HK-2 (cell line): ENCODE data around the gene UBN2.

Source experiments
- DNase-seq: peaks from one replicate; pipeline ENCODE4 v3.0.0-alpha.2; 2018; ENCODE audit not compliant: unreplicated experiment

The UBN2 gene

DNA sequence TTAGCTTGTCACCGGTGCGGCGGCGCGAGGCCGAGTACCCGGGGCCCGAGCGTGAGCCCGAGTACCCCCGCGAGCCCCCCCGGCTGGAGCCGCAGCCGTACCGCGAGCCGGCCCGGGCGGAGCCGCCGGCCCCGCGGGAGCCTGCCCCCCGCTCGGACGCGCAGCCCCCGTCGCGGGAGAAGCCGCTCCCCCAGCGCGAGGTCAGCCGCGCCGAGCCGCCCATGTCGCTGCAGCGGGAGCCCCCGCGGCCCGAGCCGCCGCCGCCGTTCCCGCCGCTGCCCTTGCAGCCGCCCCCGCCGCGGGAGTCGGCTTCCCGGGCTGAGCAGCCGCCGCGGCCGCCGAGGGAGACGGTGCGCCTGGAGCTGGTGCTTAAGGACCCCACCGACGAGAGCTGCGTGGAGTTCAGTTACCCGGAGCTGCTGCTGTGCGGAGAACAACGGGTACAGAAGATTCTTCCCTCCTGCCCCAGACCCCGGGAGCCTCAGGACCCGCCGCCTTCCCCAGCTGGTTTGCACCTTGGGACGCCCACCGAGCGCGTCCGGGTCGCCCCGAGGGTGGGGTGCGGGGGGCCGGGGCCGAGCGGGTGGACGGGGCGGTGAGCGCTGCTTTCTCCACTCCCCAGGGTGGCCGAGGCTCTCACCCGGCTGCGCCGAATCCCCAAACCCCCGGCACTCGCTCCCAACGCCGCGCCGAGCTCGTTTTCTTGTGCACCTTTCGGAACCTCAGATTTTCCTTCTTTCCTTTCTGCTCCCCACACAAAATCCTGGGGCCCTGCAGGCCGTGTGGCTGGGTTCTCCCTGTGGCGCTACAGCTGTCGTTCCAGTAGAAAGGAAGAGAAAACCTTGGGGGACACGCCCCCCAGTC is 708 bp downstream of the UBN2 start:
- peak; percentile 57 for DNase-seq

GRCh38 chr7:139232377-139232717 is 1.3 kb downstream of the UBN2 start:
- no peak for DNase-seq

GRCh38 chr7:139232904-139233303 is 1.9 kb downstream of the UBN2 start:
- DNase-seq: no peak

GRCh38 chr7:139241258-139241657 is 10.2 kb downstream of the UBN2 start:
- no peak for DNase-seq

DNA sequence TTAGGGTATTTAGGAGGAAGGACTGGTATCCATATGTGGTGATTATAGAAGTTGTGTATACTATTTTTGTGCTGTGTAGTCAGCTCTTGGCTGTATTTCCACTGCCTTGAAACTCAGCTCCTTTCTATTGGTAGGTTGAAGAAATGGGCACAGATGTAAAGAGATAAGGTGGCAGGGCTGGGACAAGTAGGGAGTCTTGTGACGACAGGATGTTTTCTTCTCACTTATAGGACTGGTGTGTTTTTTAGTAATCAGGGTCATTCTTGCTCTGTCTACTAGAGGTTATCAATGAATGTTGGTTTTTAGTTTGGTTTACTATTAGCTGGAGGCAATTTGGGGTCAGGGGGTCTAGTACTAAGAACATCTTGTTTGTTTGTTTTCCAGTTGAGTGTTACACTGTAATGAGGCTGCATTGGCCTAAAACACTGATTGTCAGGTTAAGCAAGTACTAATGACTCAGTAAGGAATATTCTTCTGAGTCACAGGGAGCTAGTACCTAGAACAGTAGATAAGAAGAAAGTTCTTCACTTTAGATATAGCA is 11.8 kb downstream of the UBN2 start:
- DNase-seq: no peak

GRCh38 chr7:139245401-139245800 is 14.4 kb downstream of the UBN2 start:
- DNase-seq: no peak

GRCh38 chr7:139246494-139246893 is 15.5 kb downstream of the UBN2 start:
- DNase-seq: no peak

- DNase-seq: no peak
These were observed 15.9 kb downstream of the UBN2 start for GRCh38 chr7:139246905-139247304.

GRCh38 chr7:139249179-139249810 is 18.3 kb downstream of the UBN2 start:
- no peak for DNase-seq

GRCh38 chr7:139252451-139252850 is 21.4 kb downstream of the UBN2 start:
- DNase-seq: no peak

DNA sequence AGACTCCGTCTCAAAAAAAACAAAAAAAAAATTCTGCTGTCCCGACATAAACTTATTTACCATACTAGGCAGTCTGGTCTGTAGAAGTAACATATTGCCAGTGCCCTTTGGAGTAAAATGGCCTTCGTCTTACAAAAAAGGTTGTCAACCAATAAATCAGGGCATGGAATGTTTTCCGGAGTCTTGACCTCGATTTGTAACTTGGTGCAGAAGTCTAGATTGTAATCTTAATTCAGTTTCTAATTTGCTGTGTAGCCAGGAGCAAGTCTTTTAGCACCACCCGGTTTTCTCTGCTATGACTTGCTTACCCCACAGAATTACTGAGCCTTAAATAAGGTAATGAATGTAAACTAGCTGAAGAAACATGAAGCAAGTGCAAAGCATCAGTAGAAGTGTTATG is 23.2 kb downstream of the UBN2 start:
- no peak for DNase-seq

DNA sequence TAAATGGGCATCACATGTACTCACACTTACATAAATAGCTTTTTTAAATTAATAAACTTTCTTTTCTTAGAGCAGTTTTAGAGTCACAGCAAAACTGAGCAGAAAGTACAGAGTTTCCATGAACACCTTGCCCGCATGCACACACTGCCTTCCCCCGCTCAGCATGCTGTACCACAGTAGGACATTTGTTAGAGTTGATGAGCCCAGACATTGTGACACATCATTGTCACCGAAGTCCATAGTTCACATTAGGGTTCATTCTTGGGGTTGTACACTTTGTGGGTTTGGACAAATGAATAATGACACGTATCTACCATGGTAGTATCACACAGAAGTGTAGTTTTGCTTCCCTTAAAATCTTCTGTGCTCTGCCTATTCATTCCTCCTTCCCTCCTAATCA is 23.7 kb downstream of the UBN2 start:
- no peak for DNase-seq

DNA sequence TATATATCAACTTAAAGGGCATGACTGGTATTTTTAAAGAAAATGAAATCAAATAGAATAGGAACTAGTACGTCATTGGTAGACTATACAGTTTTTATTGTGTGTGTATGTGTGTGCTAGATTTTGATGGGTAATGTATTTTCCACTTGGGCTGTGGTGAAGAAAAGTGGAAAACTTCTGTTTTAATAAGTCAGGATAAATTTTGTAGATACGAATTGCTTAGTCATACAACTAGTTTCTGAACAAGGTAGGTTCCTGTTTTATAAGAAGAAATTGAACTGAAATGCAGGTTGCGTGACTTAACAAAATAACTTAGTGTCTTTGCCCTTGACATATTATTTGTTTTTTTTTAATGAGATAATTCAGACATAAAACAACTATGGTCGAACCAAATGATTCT is 24.3 kb downstream of the UBN2 start:
- no peak for DNase-seq

GRCh38 chr7:139259142-139259541 is 28.1 kb downstream of the UBN2 start:
- DNase-seq: no peak

GRCh38 chr7:139264220-139264619 is 33.2 kb downstream of the UBN2 start:
- no peak for DNase-seq

DNA sequence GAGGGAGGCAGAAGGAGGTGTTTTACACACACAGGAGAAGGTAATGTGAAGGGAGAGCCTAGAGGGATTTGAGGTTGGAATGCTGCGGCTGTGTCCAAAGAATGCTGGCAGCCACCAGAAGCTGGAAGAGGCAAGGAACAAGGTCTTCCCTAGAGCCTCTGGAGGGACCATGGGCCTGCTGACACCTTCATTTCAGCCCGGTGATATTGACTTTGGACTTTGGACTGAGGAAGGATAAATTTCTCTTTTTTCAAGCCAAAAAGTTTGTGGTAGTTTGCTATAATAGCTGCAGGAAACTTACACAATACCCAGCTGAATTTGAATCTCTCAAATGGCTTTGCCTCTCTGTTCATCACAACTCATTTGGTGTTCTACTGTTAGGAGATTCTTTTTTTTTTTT is 34.6 kb downstream of the UBN2 start:
- no peak for DNase-seq

DNA sequence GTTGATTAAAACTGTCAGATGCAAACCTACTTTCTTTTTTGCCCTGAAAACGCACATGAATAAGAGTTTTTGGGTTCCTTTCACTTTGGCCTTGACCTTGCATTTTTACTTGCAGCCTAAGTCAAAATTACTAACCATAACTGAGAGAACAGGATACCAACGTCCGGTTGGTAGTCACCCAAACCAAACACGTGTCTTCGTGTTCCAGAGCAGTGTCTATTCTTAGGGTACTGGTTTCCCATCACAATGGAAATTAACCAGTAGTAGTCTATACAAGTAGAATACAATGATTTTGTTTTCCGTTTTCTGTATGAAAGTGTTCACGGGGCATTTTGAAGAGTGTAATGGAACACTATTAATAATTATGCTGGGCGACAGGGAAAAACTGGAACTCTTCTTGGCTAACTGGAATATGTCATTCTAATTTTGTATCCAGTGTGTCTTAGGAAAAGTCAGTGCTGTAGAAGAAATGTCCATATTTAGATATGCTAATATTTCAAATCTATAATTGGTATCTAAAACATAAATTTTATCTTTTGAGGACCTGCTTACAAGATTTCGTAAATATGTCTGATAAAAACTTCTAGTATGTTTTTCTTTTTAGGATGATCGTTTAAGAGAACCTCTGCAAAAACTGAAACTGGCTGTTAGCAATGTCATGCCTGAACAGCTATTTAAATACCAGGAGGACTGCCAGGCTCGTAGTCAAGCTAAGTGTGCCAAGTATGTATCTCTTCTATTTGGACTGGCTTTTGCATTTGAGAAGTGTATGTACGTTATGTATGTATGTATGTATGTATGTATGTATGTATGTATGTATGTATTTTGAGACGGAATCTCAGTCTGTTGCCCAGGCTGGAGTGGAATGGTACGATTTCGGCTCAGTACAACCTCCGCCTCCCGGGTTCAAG is 40.9 kb downstream of the UBN2 start:
- no peak for DNase-seq

DNA sequence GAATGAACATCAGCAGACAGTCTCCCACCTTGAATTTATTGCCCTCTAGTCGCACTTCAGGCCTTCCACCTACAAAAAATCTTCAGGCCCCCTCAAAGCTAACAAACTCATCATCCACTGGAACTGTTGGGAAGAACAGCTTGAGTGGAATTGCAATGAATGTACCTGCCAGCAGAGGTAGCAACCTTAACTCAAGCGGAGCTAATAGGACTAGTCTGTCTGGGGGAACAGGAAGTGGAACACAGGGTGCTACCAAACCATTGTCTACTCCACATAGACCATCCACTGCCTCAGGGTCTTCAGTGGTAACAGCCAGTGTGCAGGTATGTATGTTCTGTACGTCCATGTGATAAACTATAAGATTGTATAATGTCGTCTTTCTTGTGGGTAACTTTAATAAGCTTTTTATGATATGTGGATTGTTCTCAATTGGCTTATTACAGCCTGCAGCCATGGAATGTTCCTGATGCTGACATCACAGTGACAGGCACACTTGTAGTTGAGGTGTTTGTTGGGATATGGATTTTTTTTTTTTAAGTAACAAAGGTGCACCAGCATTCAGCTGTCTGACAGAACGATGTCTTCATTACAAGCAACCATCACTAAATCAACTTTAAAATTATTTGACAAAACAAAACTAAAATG is 53.3 kb downstream of the UBN2 start:
- no peak for DNase-seq

GRCh38 chr7:139286144-139286543 is 55.1 kb downstream of the UBN2 start:
- no peak for DNase-seq

GRCh38 chr7:139292821-139293220 is 61.8 kb downstream of the UBN2 start:
- DNase-seq: no peak

DNA sequence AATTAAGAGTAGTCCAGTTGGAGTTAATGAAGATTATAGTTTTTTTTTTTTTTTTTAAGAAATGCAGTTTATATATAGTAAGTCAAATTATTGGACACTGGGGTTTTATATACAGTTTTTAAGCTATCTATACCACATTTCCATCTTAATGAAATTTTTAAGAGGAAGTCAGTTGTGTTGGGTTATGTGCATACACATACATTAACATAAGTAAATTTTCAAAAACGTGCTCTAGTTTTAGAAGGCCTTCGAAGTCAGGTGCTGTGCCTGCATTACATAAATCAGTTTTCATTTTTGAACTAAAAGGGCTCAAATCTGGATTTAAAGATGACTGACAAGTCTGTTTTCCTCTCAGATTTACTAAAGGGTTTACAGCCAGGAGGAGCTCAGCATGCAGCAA is 62.5 kb downstream of the UBN2 start:
- DNase-seq: no peak

DNA sequence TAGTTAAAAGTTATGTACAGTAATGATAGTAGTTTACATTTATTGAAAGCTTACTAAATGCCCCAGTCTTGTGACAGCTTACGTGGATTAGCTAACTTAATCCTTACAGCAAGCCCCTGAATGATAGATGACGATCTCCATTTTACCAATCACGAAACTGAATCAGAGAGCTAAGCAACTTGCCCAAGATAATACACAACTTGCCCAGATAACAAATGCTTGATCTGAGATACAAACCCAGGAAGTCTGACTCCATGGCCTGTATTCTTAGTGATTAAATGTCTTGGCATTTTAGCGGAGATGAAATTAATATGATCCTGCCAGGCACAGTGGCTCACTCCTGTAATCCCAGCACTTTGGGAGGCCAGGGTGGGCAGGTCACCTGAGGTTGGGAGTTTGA is 63.2 kb downstream of the UBN2 start:
- DNase-seq: no peak
